ENCODE data around the gene TDRD9.

DNA sequence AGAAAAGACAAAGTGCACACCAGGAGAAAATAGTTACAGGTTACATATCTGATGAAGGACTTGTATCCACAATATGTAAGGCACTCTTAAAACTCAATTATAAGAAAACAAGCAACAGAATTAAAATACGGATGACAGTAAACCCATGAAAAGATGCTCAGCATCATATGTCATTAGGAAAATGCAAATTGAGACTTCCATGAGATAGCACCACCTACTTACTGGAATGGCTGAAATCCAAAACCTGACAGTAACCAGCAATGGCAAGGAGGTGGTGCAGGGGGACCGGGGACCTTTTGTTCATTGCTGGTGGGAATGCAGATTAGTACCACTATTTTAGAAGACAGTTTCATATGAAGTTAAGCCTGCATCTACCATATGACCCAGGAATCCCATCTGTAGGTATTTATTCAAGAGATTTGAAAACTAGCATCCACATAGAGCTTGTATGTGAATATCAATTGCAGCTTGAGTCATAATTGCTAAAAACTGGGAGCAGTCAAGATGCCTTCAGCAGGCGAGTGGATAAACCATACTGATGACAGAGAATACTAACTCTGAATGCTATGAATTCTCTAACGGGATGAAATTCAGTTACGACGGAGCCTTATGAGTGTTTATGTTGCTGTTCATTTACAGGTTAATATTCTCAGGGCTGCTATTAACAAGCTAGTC, 113.3 kb downstream of the TDRD9 start:
- TF ChIP-seq, protein P1, sequence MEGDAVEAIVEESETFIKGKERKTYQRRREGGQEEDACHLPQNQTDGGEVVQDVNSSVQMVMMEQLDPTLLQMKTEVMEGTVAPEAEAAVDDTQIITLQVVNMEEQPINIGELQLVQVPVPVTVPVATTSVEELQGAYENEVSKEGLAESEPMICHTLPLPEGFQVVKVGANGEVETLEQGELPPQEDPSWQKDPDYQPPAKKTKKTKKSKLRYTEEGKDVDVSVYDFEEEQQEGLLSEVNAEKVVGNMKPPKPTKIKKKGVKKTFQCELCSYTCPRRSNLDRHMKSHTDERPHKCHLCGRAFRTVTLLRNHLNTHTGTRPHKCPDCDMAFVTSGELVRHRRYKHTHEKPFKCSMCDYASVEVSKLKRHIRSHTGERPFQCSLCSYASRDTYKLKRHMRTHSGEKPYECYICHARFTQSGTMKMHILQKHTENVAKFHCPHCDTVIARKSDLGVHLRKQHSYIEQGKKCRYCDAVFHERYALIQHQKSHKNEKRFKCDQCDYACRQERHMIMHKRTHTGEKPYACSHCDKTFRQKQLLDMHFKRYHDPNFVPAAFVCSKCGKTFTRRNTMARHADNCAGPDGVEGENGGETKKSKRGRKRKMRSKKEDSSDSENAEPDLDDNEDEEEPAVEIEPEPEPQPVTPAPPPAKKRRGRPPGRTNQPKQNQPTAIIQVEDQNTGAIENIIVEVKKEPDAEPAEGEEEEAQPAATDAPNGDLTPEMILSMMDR (IDR thresholded peaks at IDR 0.05) = no peak
- no peak for TF ChIP-seq ZFX (IDR thresholded peaks at IDR 0.05; ENCODE audit: borderline replicate concordance)
